ENCODE results near the gene KRT40.

DNA sequence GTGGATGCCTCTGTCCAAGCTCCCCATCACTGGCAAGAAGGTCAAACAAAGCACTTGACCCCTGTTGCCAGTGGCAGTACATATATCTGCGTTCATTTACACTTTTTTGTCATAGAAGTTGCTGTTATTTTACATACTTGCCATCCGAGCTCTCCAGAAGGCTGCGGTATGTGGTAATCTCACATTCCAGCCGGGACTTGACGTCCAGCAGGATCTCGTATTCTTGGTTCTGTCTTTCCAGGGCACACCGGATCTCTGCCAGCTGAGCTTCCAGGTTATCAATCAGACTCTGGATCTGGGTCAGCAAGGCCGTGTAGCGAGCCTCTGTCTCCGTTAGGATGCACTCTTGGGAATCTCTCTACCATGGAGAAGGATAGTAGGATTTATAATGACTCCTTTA is 24.0 kb downstream of the KRT40 start:
- TF ChIP-seq, protein P1, sequence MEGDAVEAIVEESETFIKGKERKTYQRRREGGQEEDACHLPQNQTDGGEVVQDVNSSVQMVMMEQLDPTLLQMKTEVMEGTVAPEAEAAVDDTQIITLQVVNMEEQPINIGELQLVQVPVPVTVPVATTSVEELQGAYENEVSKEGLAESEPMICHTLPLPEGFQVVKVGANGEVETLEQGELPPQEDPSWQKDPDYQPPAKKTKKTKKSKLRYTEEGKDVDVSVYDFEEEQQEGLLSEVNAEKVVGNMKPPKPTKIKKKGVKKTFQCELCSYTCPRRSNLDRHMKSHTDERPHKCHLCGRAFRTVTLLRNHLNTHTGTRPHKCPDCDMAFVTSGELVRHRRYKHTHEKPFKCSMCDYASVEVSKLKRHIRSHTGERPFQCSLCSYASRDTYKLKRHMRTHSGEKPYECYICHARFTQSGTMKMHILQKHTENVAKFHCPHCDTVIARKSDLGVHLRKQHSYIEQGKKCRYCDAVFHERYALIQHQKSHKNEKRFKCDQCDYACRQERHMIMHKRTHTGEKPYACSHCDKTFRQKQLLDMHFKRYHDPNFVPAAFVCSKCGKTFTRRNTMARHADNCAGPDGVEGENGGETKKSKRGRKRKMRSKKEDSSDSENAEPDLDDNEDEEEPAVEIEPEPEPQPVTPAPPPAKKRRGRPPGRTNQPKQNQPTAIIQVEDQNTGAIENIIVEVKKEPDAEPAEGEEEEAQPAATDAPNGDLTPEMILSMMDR (IDR thresholded peaks at IDR 0.05; ENCODE audit: poor library complexity): no peak
- no peak for TF ChIP-seq EZH2phosphoT487 (IDR thresholded peaks at IDR 0.05; ENCODE audit: low read depth, severe bottlenecking, unreplicated experiment)

Data from hepatocyte (in vitro differentiated cells).